Right ventricle myocardium inferior (tissue), 1 donor: ENCODE measurements around the gene CNOT4. TPM values are rescaled to one million over a fixed set of nuclear protein-coding genes. Genes with fewer than 3 reads are reported as not detected.

Source experiments
- ATAC-seq: fragments of 200-7000 bp; cut with Tn5 transposase; one replicate; pipeline ENCODE4 v1.9.1; 2020; ENCODE audit warnings: mild to moderate bottlenecking, moderate library complexity
- DNase-seq: peaks from one replicate; pipeline ENCODE4 v3.0.0; 2021; ENCODE audit errors: missing footprints
- intact Hi-C: fragments of 100-400 bp; cut with DNase I; formaldehyde crosslinking; loops from one replicate; pipeline ENCODE4 v1.11.0; 2022
- total RNA-seq: library from RNA; stranded (reverse); fragmentation: NEBNext Ultra II Directional; extraction: Animal tissue kit (Norgen Biotek cat#: 25700); gene quantifications from one replicate; pipeline ENCODE4 v1.2.1, GENCODE V29; 2021
- donor health status: DM: no; HTN: yes; CAD: no; lungs with severe emphysema.

The CNOT4 gene
- total RNA-seq, 1 donor from 2014 or later, result 26.6 TPM

DNA sequence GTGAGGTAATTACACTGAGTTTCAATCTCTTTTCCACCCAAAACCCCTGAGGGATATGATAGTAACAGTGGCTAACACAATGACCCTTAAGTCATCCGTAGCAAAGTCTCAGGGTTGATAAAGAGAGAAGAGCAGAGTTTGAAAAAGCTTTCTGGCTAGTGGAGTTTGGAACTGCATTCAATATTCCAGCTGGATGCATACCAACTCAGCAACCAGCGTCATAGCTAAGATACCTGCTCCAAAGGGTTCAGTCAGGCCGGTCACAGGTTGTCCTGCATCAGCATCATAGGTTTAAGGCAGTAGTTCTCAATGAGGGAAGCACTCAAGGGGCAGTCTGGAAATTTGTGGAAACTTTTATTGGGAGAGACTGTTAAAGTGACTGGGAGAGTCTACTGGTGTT is 93.5 kb downstream of the CNOT4 start:
- intact Hi-C loops, result no loop called here
- DNase-seq (no peak), ATAC-seq (no peak)

DNA sequence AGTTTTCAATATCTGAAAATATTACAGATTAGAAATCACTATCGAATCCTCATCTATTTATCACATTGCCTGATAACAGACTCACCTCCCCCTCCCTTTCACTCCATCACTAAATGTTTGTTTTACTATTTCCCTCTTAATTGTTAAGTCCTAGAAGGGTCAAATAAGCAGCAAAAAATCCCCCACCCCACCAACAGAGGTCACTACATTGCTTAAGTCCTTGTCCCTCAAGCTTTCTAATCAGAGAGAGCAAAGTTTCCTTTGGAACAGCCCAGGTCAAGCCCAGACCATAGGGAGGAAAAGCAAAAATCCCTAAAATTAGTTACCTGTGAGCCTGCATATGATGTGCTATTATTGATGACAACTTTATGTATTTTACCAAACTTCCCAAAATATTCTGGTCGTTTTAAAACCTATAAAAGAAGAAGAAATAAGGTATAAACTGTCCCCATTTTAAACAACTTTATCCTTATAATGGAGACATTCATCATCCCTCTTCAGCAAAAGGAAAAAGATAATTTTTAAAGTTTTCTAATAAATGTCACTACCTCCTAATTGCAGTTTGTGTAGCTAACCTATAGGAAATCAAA is 95.0 kb downstream of the CNOT4 start:
- no peak for ATAC-seq
- DNase-seq, result no peak
- intact Hi-C loops, result no loop called here

DNA sequence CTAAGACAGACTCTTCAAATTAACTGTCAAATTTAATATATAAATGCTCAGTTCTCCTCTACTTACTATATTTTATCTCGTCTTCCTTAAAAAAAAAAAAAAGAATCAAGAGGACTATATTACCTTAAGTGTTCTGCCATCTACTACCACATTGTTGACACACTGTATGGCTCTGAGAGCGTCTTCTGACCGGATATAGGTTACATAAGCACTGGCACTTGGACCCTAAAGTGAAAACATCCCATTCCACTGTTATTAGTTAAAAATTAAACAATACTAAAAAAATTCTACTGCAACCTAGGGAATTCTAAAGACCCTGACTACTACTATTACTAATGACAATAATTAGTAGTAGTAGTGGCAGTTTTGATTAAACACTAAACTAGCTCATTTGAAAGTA is 95.7 kb downstream of the CNOT4 start:
- no peak for ATAC-seq
- DNase-seq, result no peak
- intact Hi-C loops, result no loop called here

DNA sequence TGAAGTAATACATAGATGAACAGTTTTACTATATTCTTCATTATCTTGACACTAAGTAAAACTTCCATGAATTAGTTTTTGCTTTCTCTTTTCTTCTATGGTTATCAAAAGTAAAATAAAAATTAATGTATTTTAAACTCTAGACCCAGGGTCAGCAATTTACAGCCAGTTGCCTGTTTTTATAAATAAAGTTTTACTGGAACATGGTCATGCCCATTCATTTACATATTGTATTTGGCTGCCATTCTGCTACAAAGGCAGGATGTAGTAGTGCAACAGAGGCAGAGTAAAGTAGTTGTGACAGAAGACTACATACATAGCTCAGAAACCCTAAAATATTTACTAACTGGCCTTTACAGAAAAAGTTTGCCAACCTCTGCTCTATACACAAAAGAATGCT is 98.8 kb downstream of the CNOT4 start:
- intact Hi-C loops, result no loop called here
- no peak for DNase-seq

DNA sequence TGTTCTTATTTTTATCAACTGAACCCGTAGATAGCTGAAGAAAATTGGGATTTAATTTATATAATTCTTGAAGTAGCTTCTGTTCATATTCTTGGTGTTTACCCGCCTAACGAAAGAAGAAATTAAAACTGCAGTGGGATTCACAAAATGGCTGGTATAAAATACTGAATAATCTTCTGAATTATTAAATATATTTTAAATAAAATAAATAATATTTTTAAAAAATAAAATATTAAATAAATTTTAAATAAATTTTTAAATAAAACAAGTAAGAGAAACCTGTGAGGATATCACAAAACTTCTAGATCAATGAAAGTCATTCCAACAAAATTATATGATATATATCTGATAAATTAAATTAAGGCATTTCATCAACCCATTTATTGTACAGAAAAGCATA is 99.4 kb downstream of the CNOT4 start:
- intact Hi-C loops, result no loop called here
- ATAC-seq (no peak), DNase-seq (no peak)

More for the DNA sequence above, 98.8 kb downstream of the CNOT4 start:
- ATAC-seq, result no peak

DNA sequence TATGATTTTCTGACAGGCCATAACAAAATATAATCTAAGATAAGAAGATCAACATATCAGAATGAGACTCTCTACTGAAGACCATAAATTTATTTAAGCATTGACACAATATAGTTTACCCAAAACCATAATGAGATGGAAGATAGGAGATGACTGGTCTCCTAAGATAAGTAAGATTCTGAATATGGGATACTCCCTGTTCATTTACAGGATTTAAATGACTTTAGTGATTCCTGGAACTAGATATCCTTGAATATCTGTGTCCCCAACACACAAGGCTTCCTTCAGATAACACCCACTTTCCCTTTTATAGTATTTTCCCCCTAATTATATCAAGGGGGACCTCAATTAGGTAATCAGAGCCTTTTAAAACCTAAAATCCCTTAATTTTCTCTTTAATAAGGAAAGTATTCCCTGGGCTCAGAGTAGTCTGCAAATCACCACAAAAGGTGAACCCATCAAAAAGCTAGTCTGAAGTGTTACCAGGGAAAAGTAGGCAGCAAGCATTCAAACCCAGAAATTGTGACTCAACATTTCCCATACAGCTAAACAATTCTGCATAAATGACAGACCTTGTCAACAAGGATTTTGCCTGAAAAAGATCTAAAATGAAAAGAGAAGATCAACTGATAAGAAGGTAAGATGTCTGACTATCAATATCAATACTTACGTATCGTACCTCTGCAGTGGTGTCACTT is 99.9 kb downstream of the CNOT4 start:
- intact Hi-C loops, result no loop called here
- ATAC-seq (no peak), DNase-seq (no peak)

DNA sequence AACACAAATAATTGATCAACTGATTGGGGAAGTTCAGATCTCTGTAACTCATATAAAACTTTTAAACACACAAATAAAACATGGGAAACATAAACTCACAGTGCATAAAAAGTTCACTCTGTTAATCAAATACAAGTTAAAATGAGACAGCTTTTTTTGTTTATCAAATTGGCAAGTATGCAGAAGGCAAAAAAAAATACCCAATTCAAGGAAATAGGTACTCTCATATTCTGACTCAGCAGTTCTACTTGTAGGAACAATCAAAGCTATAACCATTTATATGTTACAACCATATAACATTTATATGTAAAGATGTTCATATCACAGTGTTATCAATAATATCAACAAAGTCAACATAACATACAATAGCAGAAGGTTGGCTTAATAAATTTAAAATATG is 102.0 kb downstream of the CNOT4 start:
- ATAC-seq (no peak), DNase-seq (no peak)
- intact Hi-C loops, result no loop called here

DNA sequence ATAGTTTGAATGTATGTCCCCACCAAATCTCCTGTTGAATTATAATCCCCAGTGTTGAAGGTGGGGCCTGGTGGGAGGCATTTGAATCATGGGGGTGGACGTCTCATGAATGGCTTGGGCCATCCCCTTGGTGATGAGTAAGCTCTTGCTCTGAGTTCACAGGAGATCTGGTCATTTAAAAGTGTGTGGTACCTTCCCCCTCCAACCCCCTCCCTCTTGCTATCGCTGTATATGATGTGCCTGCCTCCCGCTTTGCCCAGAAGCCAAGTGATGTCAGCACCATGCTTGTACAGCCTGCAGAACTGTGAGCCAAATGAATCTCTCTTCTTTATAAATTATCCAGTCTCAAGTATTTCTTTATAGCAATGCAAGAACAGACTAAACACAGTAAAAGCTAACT is 103.0 kb downstream of the CNOT4 start:
- no peak for ATAC-seq
- no peak for DNase-seq
- intact Hi-C loops, result no loop called here

DNA sequence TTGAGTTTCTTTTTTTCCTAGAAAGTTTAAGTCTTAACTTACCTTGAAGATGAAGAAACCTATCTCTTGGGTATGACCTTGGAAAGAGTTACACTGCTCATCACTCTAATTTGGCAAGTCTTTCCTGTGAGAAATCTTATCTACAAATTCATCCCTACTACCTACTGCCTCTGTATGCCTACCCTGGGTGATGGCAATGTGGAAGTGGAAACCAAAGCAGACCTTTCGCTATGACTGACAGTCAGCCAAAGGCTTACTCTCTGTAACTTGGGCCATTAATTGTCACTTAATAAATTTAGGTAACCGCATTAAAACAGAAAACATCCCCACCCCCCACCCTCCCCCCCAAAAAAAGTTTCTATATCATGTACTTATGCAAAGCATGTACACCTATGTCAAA is 103.9 kb downstream of the CNOT4 start:
- no peak for ATAC-seq
- intact Hi-C loops, result no loop called here
- DNase-seq, result no peak

DNA sequence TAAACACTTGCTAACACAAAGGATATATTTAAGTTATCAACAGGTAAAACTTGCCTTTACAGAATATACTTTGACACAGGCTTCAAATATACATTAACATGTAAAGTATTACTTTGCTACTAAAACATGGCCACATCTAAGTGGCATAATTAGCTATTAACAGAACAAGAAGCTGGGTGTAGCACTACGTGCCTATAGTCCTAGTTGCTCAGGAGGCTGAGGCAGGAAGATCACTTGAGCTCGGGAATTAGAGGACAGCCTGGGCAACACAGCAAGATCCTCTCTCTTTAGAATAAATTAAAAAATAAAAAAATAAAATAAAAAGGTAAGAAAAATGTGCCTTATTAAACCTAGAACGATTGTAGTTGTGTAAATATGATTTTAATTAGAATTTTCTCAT is 106.6 kb downstream of the CNOT4 start:
- no peak for DNase-seq
- intact Hi-C loops, result no loop called here
- no peak for ATAC-seq

DNA sequence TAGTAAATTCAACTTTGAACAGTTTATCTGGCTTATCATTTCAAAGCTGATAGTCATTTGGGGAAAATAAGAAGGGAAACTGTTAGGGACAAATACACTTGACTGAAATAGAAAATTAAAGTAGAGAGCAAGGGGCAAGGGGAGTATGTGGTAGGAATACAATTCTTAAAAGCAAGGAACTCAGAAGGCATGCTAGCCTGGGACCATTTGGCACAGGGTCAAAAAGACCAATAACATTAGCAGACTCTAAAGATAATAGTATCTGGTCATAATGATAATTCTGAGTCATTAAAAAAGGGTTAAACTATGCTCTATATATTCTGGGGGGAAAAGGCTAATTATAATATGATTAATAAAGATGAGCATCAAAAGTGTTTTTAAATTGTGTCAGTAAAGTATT is 112.2 kb downstream of the CNOT4 start:
- no peak for DNase-seq
- intact Hi-C loops, result no loop called here

DNA sequence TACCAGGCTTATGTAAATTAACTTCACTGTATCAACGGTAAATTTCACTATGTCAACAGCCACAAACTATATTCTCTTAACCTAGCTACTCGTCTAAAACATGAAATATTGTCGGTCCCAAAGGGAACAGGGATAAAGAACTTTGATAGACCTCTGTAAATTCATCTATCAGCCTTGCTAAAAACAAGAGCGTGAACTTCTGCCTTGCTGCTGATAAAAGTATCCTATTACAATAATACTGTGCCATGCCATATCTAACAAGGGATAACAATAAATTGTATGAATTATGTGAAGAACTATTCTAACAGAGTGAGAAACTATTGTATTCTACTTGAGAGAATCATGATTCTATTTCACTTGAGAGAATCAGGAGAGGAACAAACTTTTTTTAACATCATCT is 117.2 kb downstream of the CNOT4 start:
- ATAC-seq (no peak), DNase-seq (no peak)
- intact Hi-C loops, result no loop called here

More for the DNA sequence above, 112.2 kb downstream of the CNOT4 start:
- no peak for ATAC-seq

DNA sequence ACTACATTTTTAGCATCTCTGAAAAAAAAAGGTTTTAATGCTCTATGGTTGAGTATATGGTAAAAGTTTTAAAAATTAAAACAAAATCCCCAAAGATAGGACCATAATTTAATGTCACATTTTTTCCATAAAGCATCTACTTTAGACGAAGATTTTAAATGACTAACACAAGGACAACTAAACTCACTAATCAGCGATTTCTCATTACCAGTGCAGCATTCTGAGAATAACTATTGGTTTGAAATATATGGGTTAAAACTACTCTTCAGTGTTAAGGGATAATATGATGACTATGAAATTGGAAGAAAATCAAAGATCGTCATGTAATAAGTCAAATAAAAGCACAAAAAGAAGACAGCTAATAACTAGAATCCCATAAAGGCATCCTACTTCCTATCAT is 118.4 kb downstream of the CNOT4 start:
- intact Hi-C loops, result no loop called here
- no peak for DNase-seq
- ATAC-seq, result no peak

DNA sequence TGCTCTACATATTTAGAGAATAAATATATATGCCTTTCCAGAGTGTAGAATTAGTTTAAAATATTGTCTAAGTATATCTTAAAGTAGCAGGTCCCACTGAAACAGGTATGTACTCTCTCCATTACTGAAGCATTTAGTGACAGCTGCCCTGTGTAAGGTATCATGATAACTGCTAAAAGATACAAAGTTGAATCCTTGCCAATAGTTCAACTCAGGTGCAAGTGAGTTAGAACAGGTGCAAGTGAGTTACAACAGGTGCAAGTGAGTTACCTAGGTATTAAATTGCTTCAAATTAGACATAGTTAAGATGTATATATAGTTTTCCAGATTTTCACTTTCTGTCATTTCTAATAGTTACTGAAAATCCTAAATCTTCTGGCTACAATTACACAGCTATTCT is 119.1 kb downstream of the CNOT4 start:
- DNase-seq, result no peak
- no peak for ATAC-seq
- intact Hi-C loops, result no loop called here

DNA sequence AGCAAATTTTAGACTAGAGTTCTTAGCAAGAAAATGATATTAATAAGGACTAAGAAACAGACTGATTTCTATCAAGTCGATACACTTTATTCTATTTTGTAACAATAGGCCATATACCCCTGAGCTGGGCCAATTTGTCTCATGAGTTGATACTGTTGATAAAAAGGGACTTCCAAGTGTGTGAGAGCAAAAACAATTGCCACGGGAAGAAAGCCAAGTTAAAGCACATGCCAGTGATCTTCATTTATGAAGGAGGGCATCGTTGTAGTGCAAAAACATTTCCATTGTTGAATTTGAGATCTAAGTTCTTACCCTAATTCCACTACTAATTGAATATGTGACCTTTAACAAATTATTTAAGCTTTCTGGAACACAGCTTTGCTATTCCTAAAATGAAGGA is 119.9 kb downstream of the CNOT4 start:
- intact Hi-C loops, result no loop called here
- no peak for ATAC-seq

DNA sequence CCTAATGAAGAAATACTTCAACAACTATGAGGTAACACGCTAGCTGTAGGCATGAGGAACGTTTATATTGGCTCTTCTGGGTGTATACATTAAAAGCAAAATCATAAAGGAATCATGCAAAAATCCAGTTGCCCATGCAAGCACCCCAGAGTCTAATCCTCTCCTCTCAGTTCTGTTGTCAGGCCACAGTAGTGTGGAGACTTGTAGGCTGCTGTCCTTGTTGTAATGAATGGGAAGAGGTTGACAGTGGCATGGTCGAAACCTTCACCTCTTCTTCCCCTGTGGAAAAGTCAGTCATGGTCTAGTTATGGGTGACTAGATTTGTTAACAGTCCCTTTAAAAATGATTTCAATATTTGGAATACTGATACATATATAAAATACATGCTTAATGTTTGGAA is 121.3 kb downstream of the CNOT4 start:
- ATAC-seq, result no peak
- intact Hi-C loops, result no loop called here
- no peak for DNase-seq

More for the DNA sequence above, 119.9 kb downstream of the CNOT4 start:
- DNase-seq, result no peak

DNA sequence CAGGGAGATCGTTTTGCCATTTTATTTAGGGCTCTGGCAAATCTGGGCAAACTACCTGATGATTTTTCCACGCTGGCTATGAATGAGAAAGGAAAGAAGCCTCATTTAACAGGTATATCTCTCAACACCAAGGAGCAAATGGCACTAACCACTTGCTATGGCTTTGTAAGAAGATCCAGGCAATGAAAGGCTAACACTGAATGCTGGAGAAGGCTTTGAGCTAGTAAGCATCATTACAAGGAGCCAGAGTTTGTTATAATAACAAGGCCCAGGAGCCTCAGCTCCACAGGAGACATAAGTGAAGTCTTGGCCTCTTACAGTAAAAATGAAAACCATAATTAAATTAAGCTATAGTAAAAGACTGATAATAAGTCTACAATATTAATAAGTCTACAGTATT is 123.1 kb downstream of the CNOT4 start:
- DNase-seq (no peak), ATAC-seq (no peak)
- intact Hi-C loops, result no loop called here

DNA sequence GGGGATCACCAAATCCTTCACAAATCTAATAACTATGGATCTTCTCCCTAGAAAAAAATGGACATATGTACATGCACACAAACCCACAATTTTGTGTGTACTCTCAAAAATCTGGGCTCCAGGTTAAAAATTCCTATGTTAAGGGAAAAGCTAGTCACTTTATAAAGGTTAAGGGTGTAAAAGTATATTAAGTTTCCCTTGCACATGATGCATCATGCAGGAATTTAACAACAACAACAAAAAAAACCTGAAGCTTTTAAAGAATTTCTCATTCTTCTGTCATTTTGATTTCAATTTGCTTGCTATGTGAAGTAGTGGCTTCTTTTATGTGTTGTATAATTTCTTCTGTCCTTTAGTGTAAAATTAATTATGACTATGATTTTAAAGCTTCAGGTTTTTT is 123.7 kb downstream of the CNOT4 start:
- ATAC-seq (no peak), DNase-seq (no peak)
- intact Hi-C loops, result no loop called here

DNA sequence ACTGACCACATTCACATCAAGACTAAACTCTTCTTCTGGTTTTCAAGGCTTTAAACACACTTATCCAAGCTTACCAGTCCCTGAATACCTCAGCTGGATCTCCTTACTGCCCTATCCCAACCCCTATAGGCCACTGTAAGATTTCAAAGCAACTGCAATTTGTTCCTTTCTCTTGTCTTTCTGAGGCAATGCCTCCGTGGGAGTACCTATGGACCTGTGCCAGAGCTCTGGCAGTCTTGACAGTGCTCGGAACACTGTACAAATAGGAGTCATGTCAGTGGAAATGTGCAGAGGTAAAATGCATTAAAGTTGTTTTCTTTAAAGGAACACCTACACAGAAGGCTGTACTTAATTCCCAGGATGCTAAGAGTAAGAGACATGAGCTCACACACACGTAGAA is 124.7 kb downstream of the CNOT4 start:
- ATAC-seq (no peak), DNase-seq (no peak)

DNA sequence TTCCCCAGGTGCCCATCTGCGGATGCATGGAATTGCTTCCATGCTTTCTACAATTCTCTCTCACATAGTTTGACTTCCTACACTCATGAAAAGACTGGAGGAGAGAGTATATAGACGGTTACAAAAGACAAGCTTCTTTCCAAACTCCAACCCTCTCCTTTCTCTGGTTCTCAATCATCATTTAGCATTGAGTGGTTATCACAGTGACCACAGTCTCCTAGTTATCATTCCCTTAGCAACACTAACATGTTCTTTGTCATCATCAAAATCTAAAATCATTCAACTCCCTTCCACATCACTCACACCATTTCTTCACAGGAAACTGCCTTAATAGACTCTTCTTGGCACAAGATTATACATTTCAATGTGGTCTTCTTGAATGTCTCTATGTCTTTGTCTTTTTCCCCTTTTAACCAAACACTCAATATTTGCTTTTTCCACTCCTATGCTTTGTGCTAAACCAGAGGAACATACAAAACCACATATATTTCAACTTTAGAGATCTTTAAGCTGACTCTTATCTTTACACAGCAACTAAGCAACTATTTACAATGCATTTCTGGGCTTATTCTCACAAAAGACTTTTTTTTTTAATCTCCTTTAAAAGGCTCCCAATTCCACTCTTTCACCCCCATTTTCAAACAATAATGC is 126.3 kb downstream of the CNOT4 start:
- intact Hi-C loops, result no loop called here
- DNase-seq, result no peak
- ATAC-seq, result no peak

More for the DNA sequence above, 124.7 kb downstream of the CNOT4 start:
- intact Hi-C loops, result no loop called here
